ENCODE measurements around the gene SMAD2.

DNA sequence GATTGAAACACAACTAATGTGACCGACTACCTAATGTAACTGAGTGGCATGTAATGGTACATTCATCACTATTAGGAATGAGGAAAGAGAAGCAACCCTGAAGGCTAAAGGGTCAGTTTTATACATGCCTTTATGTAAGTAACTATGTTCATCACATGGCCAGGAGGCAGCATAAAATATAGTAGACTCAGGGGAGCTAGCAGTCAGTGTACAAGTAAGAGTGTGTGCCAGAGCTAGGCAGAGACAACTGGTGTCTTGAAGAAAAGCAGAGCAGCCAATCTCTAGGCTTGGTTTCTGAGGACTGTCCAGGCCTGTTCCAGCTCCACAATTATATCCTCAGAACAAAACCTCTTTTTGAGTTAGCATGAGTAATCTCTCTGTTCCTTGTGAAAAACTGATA lies 18.1 kb downstream of the SMAD2 start:
- TF ChIP-seq POLR2A (IDR thresholded peaks at IDR 0.05): no peak
- TF ChIP-seq, protein P1, sequence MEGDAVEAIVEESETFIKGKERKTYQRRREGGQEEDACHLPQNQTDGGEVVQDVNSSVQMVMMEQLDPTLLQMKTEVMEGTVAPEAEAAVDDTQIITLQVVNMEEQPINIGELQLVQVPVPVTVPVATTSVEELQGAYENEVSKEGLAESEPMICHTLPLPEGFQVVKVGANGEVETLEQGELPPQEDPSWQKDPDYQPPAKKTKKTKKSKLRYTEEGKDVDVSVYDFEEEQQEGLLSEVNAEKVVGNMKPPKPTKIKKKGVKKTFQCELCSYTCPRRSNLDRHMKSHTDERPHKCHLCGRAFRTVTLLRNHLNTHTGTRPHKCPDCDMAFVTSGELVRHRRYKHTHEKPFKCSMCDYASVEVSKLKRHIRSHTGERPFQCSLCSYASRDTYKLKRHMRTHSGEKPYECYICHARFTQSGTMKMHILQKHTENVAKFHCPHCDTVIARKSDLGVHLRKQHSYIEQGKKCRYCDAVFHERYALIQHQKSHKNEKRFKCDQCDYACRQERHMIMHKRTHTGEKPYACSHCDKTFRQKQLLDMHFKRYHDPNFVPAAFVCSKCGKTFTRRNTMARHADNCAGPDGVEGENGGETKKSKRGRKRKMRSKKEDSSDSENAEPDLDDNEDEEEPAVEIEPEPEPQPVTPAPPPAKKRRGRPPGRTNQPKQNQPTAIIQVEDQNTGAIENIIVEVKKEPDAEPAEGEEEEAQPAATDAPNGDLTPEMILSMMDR (IDR thresholded peaks at IDR 0.05): no peak
